Measurements from ENCODE around the gene LSAMP. TPM values are rescaled to one million over a fixed set of nuclear protein-coding genes. Genes with fewer than 3 reads are reported as not detected.

The LSAMP gene
- total and polyA plus RNA-seq, 2 of the 4 experiments (the other 2 are of a cell fraction) = 7.9 to 8.0 TPM

GRCh38 chr3:115790759-115791158 lies 654.5 kb downstream of the LSAMP start:
- Histone ChIP-seq H2BK20ac (ENCODE audit: low read depth, low read length) (peak overlapping the region; percentile 94), H2AK9ac (replicated peaks; ENCODE audit: low read depth, low read length, poor library complexity) (no peak overlapping the region), H3K4me2 (ENCODE audit: low read depth, low read length) (peak overlapping the region; percentile 23; the same call in 1 of the 2 replicates), H3K9me3 (ENCODE audit: control insufficient read depth, insufficient read depth, low read length) (no peaks in the 10 kb centered on the region; the same call in 1 of the 2 replicates), H3K4me1 (ENCODE audit: control insufficient read depth, insufficient read depth, low read length) (peaks cover 17% of the 10 kb centered on the region), H4K20me1 (ENCODE audit: insufficient read depth, low read length) (no peaks in the 10 kb centered on the region), H3K79me1 (ENCODE audit: low read depth in 1 of 2, low read length in 2 of 2) (no peaks in the 10 kb centered on the region), H3K9ac (ENCODE audit: low read depth, low read length) (no peak overlapping the region), H3K9me1 (ENCODE audit: insufficient read depth, low read length) (peaks cover 3% of the 10 kb centered on the region; the same call in 1 of the 2 replicates), H2BK15ac (ENCODE audit: low read depth, low read length) (peak overlapping the region; percentile 26; the same call in 2 of the 3 replicates), H3K4ac (ENCODE audit: low read depth, low read length) (peak overlapping the region; percentile 62), H3K18ac (ENCODE audit: low read depth, low read length) (peak overlapping the region; percentile 72; the same call in 1 of the 2 replicates), H4K91ac (ENCODE audit: insufficient read depth, low read depth, low read length) (peak overlapping the region; percentile 79), H2BK5ac (ENCODE audit: low read depth, low read length, poor library complexity, severe bottlenecking) (peak overlapping the region; percentile 94), H2BK120ac (ENCODE audit: low read depth, low read length) (peak overlapping the region; percentile 93), H3K23ac (ENCODE audit: low read depth, low read length) (no peak overlapping the region), H3K27me3 (ENCODE audit: control insufficient read depth, insufficient read depth, low read length) (no peaks in the 10 kb centered on the region), H2AFZ (replicated peaks; ENCODE audit: low read length, poor library complexity) (no peak overlapping the region), H3K27ac (ENCODE audit: insufficient read depth, low read length) (peak overlapping the region; percentile 35; the same call in 1 of the 2 replicates), H4K8ac (ENCODE audit: low read depth in 2 of 2, low read length in 2 of 2) (peak overlapping the region; percentile 70 to 83; a peak in 2 of 4 replicates), H2AK5ac (ENCODE audit: low read depth, low read length) (no peak overlapping the region), H3K56ac (ENCODE audit: extremely low read depth, insufficient read depth, low read length) (no peak overlapping the region; the same call in 1 of the 2 replicates), H3K36me3 (ENCODE audit: control insufficient read depth, insufficient read depth, low read length) (no peaks in the 10 kb centered on the region), H4K5ac (ENCODE audit: low read depth, low read length) (peak overlapping the region; percentile 19; the same call in 1 of the 2 replicates), H3K14ac (replicated peaks; ENCODE audit: low read depth, low read length) (peak overlapping the region; percentile 67), H3K4me3 (ENCODE audit: insufficient read depth, low read depth, low read length) (no peak overlapping the region)
- BruUV-seq (replicated peaks) = no TSS peak
- DNase-seq = peak; percentile 99
- intact Hi-C loops (cut with micrococcal nuclease) (no loop called here), in situ Hi-C loops (cut with MboI; ENCODE audit: low sequenced_read_pairs) (no loop called here), dilution Hi-C loops (cut with HindIII; ENCODE audit: low sequenced_read_pairs, unreplicated experiment) (no loop called here)
- WGBS, 2 experiments (ENCODE audit: extremely low coverage in 2 of 2, insufficient read length in 1 of 2) = 0% methylated on average over 2 of the region's 3 CpGs; no CpG with 5 or more reads in 1 of the 2 experiments
- CTCF ChIA-PET = interaction anchor here (1.9 kb wide), 1 partner anchor 573 kb away, joined by 4 read pairs; no protein-coding TSS in a partner anchor
- peak; percentile 77 for ATAC-seq (ENCODE audit: low read depth)
- no peak for TF ChIP-seq ELK1 (IDR thresholded peaks at IDR 0.05; ENCODE audit: borderline replicate concordance, low read depth, low read length)
- TF ChIP-seq SMC3 (IDR thresholded peaks at IDR 0.05; ENCODE audit: low read depth, low read length) = no peak
- no peak for TF ChIP-seq RAD21 (IDR thresholded peaks at IDR 0.05; ENCODE audit: low read length)
- TF ChIP-seq MXI1 (IDR thresholded peaks at IDR 0.05; ENCODE audit: borderline replicate concordance, low read depth, low read length) = peak; percentile 15; the same call in 1 of the 2 replicates
- TF ChIP-seq RFX5 (IDR thresholded peaks at IDR 0.05; ENCODE audit: low read depth, low read length) = no peak
- TF ChIP-seq RCOR1 (IDR thresholded peaks at IDR 0.05; ENCODE audit: insufficient replicate concordance, low read length) = peak; percentile 69
- TF ChIP-seq CTCF (conservative IDR thresholded peaks at IDR 0.05; ENCODE audit: low read depth, low read length) = no peak
- peak; percentile 100 for TF ChIP-seq FOS (IDR thresholded peaks at IDR 0.05; ENCODE audit: low read depth, low read length)
- peak; percentile 55 for TF ChIP-seq CEBPB (IDR thresholded peaks at IDR 0.05; ENCODE audit: low read depth, low read length)
- peak; percentile 82 for TF ChIP-seq BHLHE40 (IDR thresholded peaks at IDR 0.05; ENCODE audit: low read depth, low read length)
- no peak for TF ChIP-seq CHD1 (IDR thresholded peaks at IDR 0.05; ENCODE audit: low read depth, low read length)
- TF ChIP-seq USF2 (IDR thresholded peaks at IDR 0.05; ENCODE audit: low read depth, low read length) = no peak
- TF ChIP-seq POLR2A (IDR thresholded peaks at IDR 0.05; ENCODE audit: low read depth, low read length) = peak; percentile 57
- TF ChIP-seq MAFK (IDR thresholded peaks at IDR 0.05; ENCODE audit: low read depth, low read length) = no peak
- 0 out of 2 replicates have a peak, but pooled peaks have one; percentile 56 for TF ChIP-seq MAZ (IDR thresholded peaks at IDR 0.05; ENCODE audit: borderline replicate concordance, low read depth, low read length)
- peak; percentile 58; the same call in 1 of the 2 replicates for TF ChIP-seq NFE2L2 (IDR thresholded peaks at IDR 0.05; ENCODE audit: low read depth, low read length)
- POLR2A ChIA-PET (ENCODE audit: unreplicated experiment) = no interaction called here
